IPS DF 4.7 (cell line): Measurements from ENCODE around the gene VTI1B.
"Not testable (repeated sequence)": the region's sequence is repeated elsewhere in the genome, so short reads cannot be mapped to it uniquely, and the experiment has no call there.

ENCODE experiments used
- DNase-seq: peaks from one replicate; pipeline ENCODE4 v3.0.0-alpha.2; 2013; ENCODE audit warnings: low spot score; ENCODE audit errors: extremely low read depth

The VTI1B gene

GRCh38 chr14:67674480-67675218 lies at the start of gene VTI1B:
Gene VTI1B, minus strand, starts transcription at chr14:67674632. Its CDS starts 143 bp downstream, at chr14:67674489.
- DNase-seq = peak; percentile 68

- DNase-seq = no peak
Observed at GRCh38 chr14:67722293-67722692, 47.9 kb upstream of the VTI1B start.

GRCh38 chr14:67721875-67722274 lies 47.4 kb upstream of the VTI1B start:
- DNase-seq = no peak

- no peak for DNase-seq
Observed at GRCh38 chr14:67719866-67720265, 45.4 kb upstream of the VTI1B start.

GRCh38 chr14:67719385-67719784 lies 45.0 kb upstream of the VTI1B start:
- not testable (repeated sequence) for DNase-seq

- DNase-seq = no peak
Observed at GRCh38 chr14:67718265-67718664, 43.8 kb upstream of the VTI1B start.

GRCh38 chr14:67717048-67717447 lies 42.6 kb upstream of the VTI1B start:
- DNase-seq = no peak

GRCh38 chr14:67710209-67710608 lies 35.8 kb upstream of the VTI1B start:
- DNase-seq = no peak

GRCh38 chr14:67709796-67710195 lies 35.4 kb upstream of the VTI1B start:
- not testable (repeated sequence) for DNase-seq

GRCh38 chr14:67709346-67709745 lies 34.9 kb upstream of the VTI1B start:
- DNase-seq = not testable (repeated sequence)

- no peak for DNase-seq
Observed at GRCh38 chr14:67705211-67705610, 30.8 kb upstream of the VTI1B start.

GRCh38 chr14:67704484-67705089 lies 30.2 kb upstream of the VTI1B start:
- peak; percentile 62 for DNase-seq

- no peak for DNase-seq
Observed at GRCh38 chr14:67703997-67704396, 29.6 kb upstream of the VTI1B start.

- DNase-seq = not testable (repeated sequence)
Observed at GRCh38 chr14:67701492-67701891, 27.1 kb upstream of the VTI1B start, which contains the start of gene RDH12. Gene RDH12, plus strand, starts transcription at chr14:67701886. Its CDS starts 20,757 bp downstream, at chr14:67722643.

GRCh38 chr14:67698179-67698578 lies 23.7 kb upstream of the VTI1B start:
- DNase-seq = no peak

GRCh38 chr14:67697006-67697405 lies 22.6 kb upstream of the VTI1B start:
- DNase-seq = no peak

GRCh38 chr14:67695394-67695949 lies 21.0 kb upstream of the VTI1B start, which contains the start of gene RDH11:
Gene RDH11, minus strand, starts transcription at chr14:67695764. Its CDS starts 61 bp downstream, at chr14:67695703.
- no peak for DNase-seq

- DNase-seq = no peak
Observed at GRCh38 chr14:67694791-67695393, 20.5 kb upstream of the VTI1B start.

- no peak for DNase-seq
Observed at GRCh38 chr14:67690011-67690410, 15.6 kb upstream of the VTI1B start.

GRCh38 chr14:67683842-67684241 lies 9.4 kb upstream of the VTI1B start:
- DNase-seq = no peak

GRCh38 chr14:67680941-67681340 lies 6.5 kb upstream of the VTI1B start:
- DNase-seq = no peak

GRCh38 chr14:67680121-67680602 lies 5.7 kb upstream of the VTI1B start:
- no peak for DNase-seq
